NB4 (cell line): ENCODE results near the gene ACADS.

Experiments used
- CTCF ChIP-seq: IDR thresholded peaks from one replicate; pipeline ENCODE4 v1.5.1; 2012; ENCODE audit warnings: low read depth, low read length
- MAX ChIP-seq: IDR thresholded peaks from 2 replicates; pipeline ENCODE4 v1.6.1; 2011; ENCODE audit warnings: low read depth, low read length
- MYC ChIP-seq: IDR thresholded peaks from 2 replicates; pipeline ENCODE4 v1.6.1; 2011; ENCODE audit warnings: low read depth, low read length
- POLR2A ChIP-seq: IDR thresholded peaks from 2 replicates; pipeline ENCODE4 v1.6.1; 2011; ENCODE audit warnings: mild to moderate bottlenecking; ENCODE audit not compliant: insufficient read length; ENCODE audit errors: extremely low read depth

GRCh38 chr12:120774169-120774916 is 48.7 kb downstream of the ACADS start:
- TF ChIP-seq CTCF (no peak), POLR2A (no peak), MYC (no peak), MAX (no peak)
